Osteocyte (in vitro differentiated cells): ENCODE results near the gene SAMD3. TPM values are rescaled to one million over a fixed set of nuclear protein-coding genes. Genes with fewer than 3 reads are reported as not detected.

ENCODE experiments used
- DNase-seq: peaks from one replicate; pipeline ENCODE4 v3.0.0; 2021; ENCODE audit warnings: mixed read lengths; ENCODE audit not compliant: unreplicated experiment; ENCODE audit errors: extremely low spot score
- H3K27ac Mint-ChIP-seq: one replicate; pipeline ENCODE4 v1.8.0; 2021; ENCODE audit warnings: mild to moderate bottlenecking, mixed read lengths; ENCODE audit not compliant: unreplicated experiment
- H3K27me3 Mint-ChIP-seq: one replicate; pipeline ENCODE4 v1.8.0; 2021; ENCODE audit warnings: mixed read lengths; ENCODE audit not compliant: unreplicated experiment
- H3K36me3 Mint-ChIP-seq: one replicate; pipeline ENCODE4 v1.8.0; 2021; ENCODE audit warnings: mixed read lengths; ENCODE audit not compliant: unreplicated experiment
- H3K4me1 Mint-ChIP-seq: one replicate; pipeline ENCODE4 v1.8.0; 2021; ENCODE audit warnings: mixed read lengths; ENCODE audit not compliant: unreplicated experiment
- H3K4me3 Mint-ChIP-seq: one replicate; pipeline ENCODE4 v1.8.0; 2021; ENCODE audit warnings: mild to moderate bottlenecking, moderate library complexity, mixed read lengths; ENCODE audit not compliant: unreplicated experiment
- H3K9me3 Mint-ChIP-seq: one replicate; pipeline ENCODE4 v1.8.0; 2021; ENCODE audit warnings: mixed read lengths; ENCODE audit not compliant: unreplicated experiment
- CTCF ChIP-seq: fragments of 200-600 bp; sonication (generic); IDR thresholded peaks from 2 replicates; pipeline ENCODE4 v1.5.0; 2021; ENCODE audit warnings: antibody characterized with exemption, mild to moderate bottlenecking, moderate library complexity
- total RNA-seq: library from RNA; stranded (reverse); gene quantifications from 2 replicates; pipeline ENCODE4 v1.2.1, GENCODE V29; 2021

Gene SAMD3
- total RNA-seq, 1 donor from 2014 or later: 0.64 TPM

DNA sequence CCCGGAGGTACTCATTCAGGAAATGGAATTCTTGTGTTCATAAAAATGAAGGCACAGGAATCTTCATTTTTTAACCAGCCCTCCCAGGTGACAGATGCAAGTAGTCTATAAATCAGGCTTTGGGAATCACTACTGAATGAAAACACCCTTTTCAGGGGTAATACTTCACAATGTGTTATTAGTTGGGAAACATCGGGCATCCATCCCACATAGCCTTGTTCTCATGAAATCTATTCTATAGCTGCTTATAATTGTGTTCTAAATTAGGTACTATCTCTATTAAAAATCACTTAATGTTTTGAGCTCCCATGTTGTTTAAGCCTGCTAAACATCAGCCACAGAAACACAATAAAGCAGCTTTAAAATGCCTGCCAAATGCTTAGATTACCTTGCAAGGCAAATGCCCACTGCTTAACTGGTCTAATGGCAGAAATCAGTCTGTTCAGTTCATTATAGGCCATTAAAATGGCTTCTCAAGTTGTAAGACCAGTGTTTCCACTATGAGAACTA is 109.5 kb downstream of the SAMD3 start:
- peaks cover 7% of the 10 kb centered on the region for H3K9me3 Mint-ChIP-seq
- no peaks in the 10 kb centered on the region for H3K4me1 Mint-ChIP-seq
- no peaks in the 10 kb centered on the region for H3K27me3 Mint-ChIP-seq
- no peak for DNase-seq
- H3K4me3 Mint-ChIP-seq: no peak overlapping the region
- TF ChIP-seq CTCF: no peak
- H3K27ac Mint-ChIP-seq: no peak overlapping the region
- peaks cover 25% of the 10 kb centered on the region for H3K36me3 Mint-ChIP-seq

DNA sequence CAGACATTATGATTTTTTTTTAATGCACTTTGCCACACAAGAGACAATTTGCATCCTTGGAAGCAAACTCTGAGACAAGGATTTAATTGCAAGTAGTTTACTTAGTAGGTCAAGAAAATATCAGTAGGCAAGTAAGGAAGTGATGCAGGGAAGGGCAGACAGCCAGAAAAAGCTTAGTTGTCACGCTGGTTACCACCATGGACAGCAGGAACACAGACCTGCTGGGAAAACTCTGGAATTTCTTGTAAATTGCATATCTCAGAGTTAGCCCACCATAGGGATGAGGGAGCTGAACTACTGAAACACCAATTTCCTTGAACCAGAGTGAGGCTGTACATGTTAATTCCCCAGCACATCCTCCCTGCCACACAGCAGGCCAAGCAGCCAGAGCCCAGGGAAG is 111.7 kb downstream of the SAMD3 start:
- H3K9me3 Mint-ChIP-seq: peaks cover 7% of the 10 kb centered on the region
- no peak overlapping the region for H3K4me3 Mint-ChIP-seq
- no peaks in the 10 kb centered on the region for H3K4me1 Mint-ChIP-seq
- no peak overlapping the region for H3K27ac Mint-ChIP-seq
- H3K36me3 Mint-ChIP-seq: peaks cover 28% of the 10 kb centered on the region
- TF ChIP-seq CTCF: no peak
- no peak for DNase-seq
- no peaks in the 10 kb centered on the region for H3K27me3 Mint-ChIP-seq

DNA sequence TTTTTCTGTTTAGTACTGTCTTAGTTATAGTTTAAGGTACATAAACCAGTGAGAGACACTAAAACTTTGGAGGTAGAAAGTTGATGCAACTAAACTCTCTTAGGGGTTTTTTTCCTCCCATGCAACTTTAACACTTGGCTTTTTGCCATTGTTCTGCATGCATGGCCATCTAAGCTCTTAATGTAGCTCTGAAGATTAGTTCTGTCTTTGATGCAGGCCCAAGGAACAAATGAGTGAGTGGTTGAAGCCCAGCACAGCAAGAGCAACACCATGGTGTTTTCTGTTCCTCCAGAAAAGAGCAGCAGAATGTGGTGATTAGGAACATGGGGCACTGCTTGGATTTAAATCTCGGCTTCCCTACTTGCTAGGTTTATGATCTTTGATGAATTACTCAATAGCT is 115.0 kb downstream of the SAMD3 start:
- Mint-ChIP-seq H3K27ac (no peak overlapping the region), H3K4me1 (no peaks in the 10 kb centered on the region), H3K36me3 (peaks cover 30% of the 10 kb centered on the region), H3K27me3 (no peaks in the 10 kb centered on the region), H3K4me3 (no peak overlapping the region), H3K9me3 (peaks cover 7% of the 10 kb centered on the region)
- DNase-seq: no peak
- TF ChIP-seq CTCF: no peak

- H3K4me3 Mint-ChIP-seq: no peak overlapping the region
Observed at GRCh38 chr6:130105996-130106704, 116.6 kb downstream of the SAMD3 start.

More at GRCh38 chr6:130105996-130106704, 116.6 kb downstream of the SAMD3 start:
- Mint-ChIP-seq H3K27me3 (no peaks in the 10 kb centered on the region), H3K27ac (no peak overlapping the region), H3K4me1 (no peaks in the 10 kb centered on the region), H3K36me3 (peaks cover 33% of the 10 kb centered on the region), H3K9me3 (peaks cover 7% of the 10 kb centered on the region)
- TF ChIP-seq CTCF: no peak
- no peak for DNase-seq
